H9 (cell line): ENCODE data around the gene ERCC6L. TPM values are rescaled to one million over a fixed set of nuclear protein-coding genes. Genes with fewer than 3 reads are reported as not detected.

Experiments
- DNase-seq: peaks from one replicate; pipeline ENCODE4 v3.0.0-alpha.2; 2017
- H2AFZ ChIP-seq: one replicate; pipeline ENCODE4 v1.6.1; 2013; ENCODE audit warnings: mild to moderate bottlenecking, low read length, control low read depth, moderate library complexity
- H2AK5ac ChIP-seq: 2 replicates; pipeline ENCODE4 v1.6.1; 2013; ENCODE audit warnings: low read length, control low read depth, mixed read lengths; ENCODE audit not compliant: insufficient read length
- H2BK120ac ChIP-seq: one replicate; pipeline ENCODE4 v1.6.1; 2013; ENCODE audit warnings: low read depth, mild to moderate bottlenecking, low read length, control low read depth, inconsistent platforms; ENCODE audit not compliant: poor library complexity, severe bottlenecking
- H2BK12ac ChIP-seq: 2 replicates; pipeline ENCODE4 v1.6.1; 2013; ENCODE audit warnings: low read length, control low read depth, mixed read lengths, low read depth; ENCODE audit not compliant: insufficient read length
- H2BK15ac ChIP-seq: 2 replicates; pipeline ENCODE4 v1.6.1; 2013; ENCODE audit warnings: low read depth, low read length, control low read depth
- H2BK20ac ChIP-seq: one replicate; pipeline ENCODE4 v1.6.1; 2013; ENCODE audit warnings: low read depth, mild to moderate bottlenecking, low read length, control low read depth, inconsistent platforms; ENCODE audit not compliant: poor library complexity, severe bottlenecking
- H2BK5ac ChIP-seq: 2 replicates; pipeline ENCODE4 v1.6.1; 2013; ENCODE audit warnings: low read length, control low read depth, mixed read lengths; ENCODE audit not compliant: insufficient read length
- H3K14ac ChIP-seq: 2 replicates; pipeline ENCODE4 v1.6.1; 2013; ENCODE audit warnings: low read length, control low read depth; ENCODE audit not compliant: insufficient read depth
- H3K18ac ChIP-seq: 2 replicates; pipeline ENCODE4 v1.6.1; 2013; ENCODE audit warnings: low read depth, mild to moderate bottlenecking, mixed read lengths, low read length, control low read depth; ENCODE audit not compliant: insufficient read length
- H3K23ac ChIP-seq: 2 replicates; pipeline ENCODE4 v1.6.1; 2013; ENCODE audit warnings: low read length, control low read depth, mixed read lengths, low read depth; ENCODE audit not compliant: insufficient read length
- H3K23me2 ChIP-seq: 2 replicates; pipeline ENCODE4 v1.6.1; 2013; ENCODE audit warnings: low read depth, mild to moderate bottlenecking, mixed read lengths, low read length, control low read depth; ENCODE audit not compliant: insufficient read length, poor library complexity, severe bottlenecking
- H3K27ac ChIP-seq: 2 replicates; pipeline ENCODE4 v1.5.1; 2013; ENCODE audit warnings: low read length, control low read depth, mixed read lengths, low read depth; ENCODE audit not compliant: insufficient read length
- H3K27me3 ChIP-seq: 2 replicates; pipeline ENCODE4 v1.6.1; 2013; ENCODE audit warnings: low read length, control low read depth, inconsistent platforms; ENCODE audit not compliant: insufficient read depth
- H3K4ac ChIP-seq: 2 replicates; pipeline ENCODE4 v1.6.1; 2013; ENCODE audit warnings: low read depth, mild to moderate bottlenecking, control low read depth, inconsistent platforms, low read length, moderate library complexity
- H3K4me1 ChIP-seq: 2 replicates; pipeline ENCODE4 v1.6.1; 2013; ENCODE audit warnings: low read length, control low read depth, inconsistent platforms; ENCODE audit not compliant: insufficient read depth
- H3K4me2 ChIP-seq: 2 replicates; pipeline ENCODE4 v1.6.1; 2013; ENCODE audit warnings: low read length, control low read depth, mixed read lengths; ENCODE audit not compliant: insufficient read length, insufficient read depth
- H3K56ac ChIP-seq: 2 replicates; pipeline ENCODE4 v1.6.1; 2013; ENCODE audit warnings: low read depth, mild to moderate bottlenecking, mixed read lengths, low read length, control low read depth; ENCODE audit not compliant: insufficient read length
- H3K79me1 ChIP-seq: 2 replicates; pipeline ENCODE4 v1.6.1; 2013; ENCODE audit warnings: low read depth, mild to moderate bottlenecking, moderate library complexity, low read length, control low read depth, inconsistent platforms; ENCODE audit not compliant: insufficient read depth, poor library complexity, severe bottlenecking
- H3K79me2 ChIP-seq: 2 replicates; pipeline ENCODE4 v1.6.1; 2013; ENCODE audit warnings: low read length, control low read depth, inconsistent platforms; ENCODE audit not compliant: insufficient read depth
- H3K9ac ChIP-seq: 2 replicates; pipeline ENCODE4 v1.6.1; 2013; ENCODE audit warnings: low read length, control low read depth, mixed read lengths; ENCODE audit not compliant: insufficient read length; ENCODE audit errors: extremely low read depth
- H3K9me3 ChIP-seq: one replicate; pipeline ENCODE4 v1.6.1; 2013; ENCODE audit warnings: low read depth, low read length, inconsistent platforms; ENCODE audit not compliant: control insufficient read depth
- H3T11ph ChIP-seq: one replicate; pipeline ENCODE4 v1.6.1; 2013; ENCODE audit warnings: mild to moderate bottlenecking, low read length, control low read depth, inconsistent platforms
- H4K20me1 ChIP-seq: one replicate; pipeline ENCODE4 v1.6.1; 2013; ENCODE audit not compliant: control insufficient read depth, insufficient read length, insufficient read depth
- H4K5ac ChIP-seq: 2 replicates; pipeline ENCODE4 v1.6.1; 2013; ENCODE audit warnings: low read depth, mild to moderate bottlenecking, mixed read lengths, low read length, control low read depth; ENCODE audit not compliant: insufficient read length
- H4K8ac ChIP-seq: replicated peaks from 2 replicates; pipeline ENCODE4 v1.6.1; 2013; ENCODE audit warnings: low read length, control low read depth, mixed read lengths, low read depth; ENCODE audit not compliant: insufficient read length
- H4K91ac ChIP-seq: 2 replicates; pipeline ENCODE4 v1.6.1; 2013; ENCODE audit warnings: low read depth, mild to moderate bottlenecking, moderate library complexity, mixed read lengths, low read length, control low read depth; ENCODE audit not compliant: insufficient read length
- H3K27ac Mint-ChIP-seq, 3 experiments: 2 replicates in 2 of 3; 3 replicates in 1 of 3; pipeline ENCODE4 v1.8.0; 2020 to 2021; ENCODE audit warnings: mixed read lengths in 3 of 3, mild to moderate bottlenecking in 1 of 3, moderate library complexity in 1 of 3
- H3K27me3 Mint-ChIP-seq: 2 replicates; pipeline ENCODE4 v1.8.0; 2021; ENCODE audit warnings: low read depth, mild to moderate bottlenecking, moderate library complexity, mixed read lengths
- H3K36me3 Mint-ChIP-seq, 3 experiments: 2 replicates in 2 of 3; 3 replicates in 1 of 3; pipeline ENCODE4 v1.8.0; 2020 to 2021; ENCODE audit warnings: low read depth in 3 of 3, mixed read lengths in 3 of 3; ENCODE audit not compliant: insufficient read depth in 1 of 3
- H3K4me1 Mint-ChIP-seq, 2 experiments: 2 replicates each; pipeline ENCODE4 v1.8.0; 2020; ENCODE audit warnings: mixed read lengths in 2 of 2
- H3K4me3 Mint-ChIP-seq, 2 experiments: 2 replicates in 1 of 2; 3 replicates in 1 of 2; pipeline ENCODE4 v1.8.0; 2020 to 2021; ENCODE audit warnings: mild to moderate bottlenecking in 2 of 2, mixed read lengths in 2 of 2, moderate library complexity in 1 of 2
- H3K9me3 Mint-ChIP-seq, 2 experiments: 2 replicates in 1 of 2; 3 replicates in 1 of 2; pipeline ENCODE4 v1.8.0; 2020; ENCODE audit warnings: mild to moderate bottlenecking in 2 of 2, mixed read lengths in 2 of 2, moderate library complexity in 1 of 2
- WGBS: extraction: QIAGEN DNeasy Blood & Tissue Kit; methylation state at CpG from one replicate; pipeline ENCODE4 v1.1.7; 2013; ENCODE audit warnings: missing lambda C conversion rate, low lambda C conversion rate, mixed read lengths; ENCODE audit not compliant: insufficient read length; ENCODE audit errors: extremely low coverage; 5-methylcytosine and 5-hydroxymethylcytosine counted together
- total RNA-seq: library from RNA; stranded (reverse); gene quantifications from 2 replicates; pipeline ENCODE4 v1.2.1, GENCODE V29; 2021
- TF ChIP-seq, protein P1 (sequence below): fragments of 200-600 bp; sonication (generic); conservative IDR thresholded peaks from 3 replicates; pipeline ENCODE4 v1.8.0; 2021; ENCODE audit warnings: antibody characterized with exemption, mild to moderate bottlenecking

ERCC6L gene
- total RNA-seq, 1 experiment from 2014 or later = 18.1 TPM

DNA sequence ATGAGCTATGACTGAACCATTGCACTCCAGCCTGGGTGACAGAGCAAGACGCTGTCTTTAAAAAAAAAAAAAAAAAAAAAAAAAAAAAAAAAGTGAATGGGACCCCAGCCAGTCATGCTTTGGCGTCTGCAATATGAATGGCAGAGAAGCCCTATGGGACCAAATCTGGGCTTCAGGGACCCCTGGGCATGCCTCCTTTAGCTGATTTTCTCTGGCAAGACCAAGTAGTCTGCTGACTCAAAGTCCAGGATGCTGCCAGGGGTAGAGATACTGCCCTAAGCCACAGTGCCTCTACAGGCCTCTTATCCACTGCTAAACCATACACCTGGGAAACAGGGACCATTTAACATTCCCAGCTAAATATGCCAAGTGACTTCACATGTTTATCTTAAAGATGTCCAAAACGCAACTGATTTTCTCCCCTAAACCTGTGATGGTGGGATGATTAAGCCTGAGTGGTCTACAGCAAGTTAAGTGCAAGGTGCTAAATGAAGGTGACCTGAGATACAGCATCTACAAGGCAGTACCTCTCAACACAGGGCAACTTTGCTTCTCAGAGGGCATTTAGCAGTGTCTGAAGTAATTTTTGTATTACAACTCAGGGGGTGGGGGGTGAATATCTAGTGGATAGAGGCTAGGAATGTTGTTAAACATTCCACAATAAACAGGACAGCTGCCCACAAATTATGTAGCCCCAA lies 32.4 kb upstream of the ERCC6L start:
- Histone ChIP-seq H2AFZ (no peak overlapping the region), H2BK15ac (no peak overlapping the region), H3K4me2 (no peak overlapping the region), H4K91ac (no peak overlapping the region), H2BK12ac (no peak overlapping the region), H3K4ac (no peak overlapping the region), H2AK5ac (no peak overlapping the region), H3K23ac (no peak overlapping the region), H3K14ac (no peak overlapping the region), H3K23me2 (no peaks in the 10 kb centered on the region), H4K8ac (no peak overlapping the region), H2BK20ac (no peak overlapping the region), H3K27ac (no peak overlapping the region), H3K9me3 (no peaks in the 10 kb centered on the region), H3K9ac (no peak overlapping the region), H3K18ac (no peak overlapping the region), H3T11ph (no peak overlapping the region), H4K5ac (no peak overlapping the region), H2BK120ac (no peak overlapping the region), H4K20me1 (no peaks in the 10 kb centered on the region), H3K4me1 (peaks cover 2% of the 10 kb centered on the region; the same call in 1 of the 2 replicates), H3K27me3 (no peaks in the 10 kb centered on the region), H3K56ac (no peak overlapping the region), H3K79me1 (peaks cover 5% of the 10 kb centered on the region), H2BK5ac (no peak overlapping the region), H3K79me2 (peaks cover under 1% of the 10 kb centered on the region; the same call in 1 of the 2 replicates)
- no peaks in the 10 kb centered on the region; a peak in 1 of 5 replicates for H3K9me3 Mint-ChIP-seq
- peaks cover 31 to 35% of the 10 kb centered on the region in 2 experiments for H3K4me1 Mint-ChIP-seq
- peak overlapping the region in 2 of 3 experiments; percentile 40 to 49; a peak in 2 of 7 replicates for H3K27ac Mint-ChIP-seq
- H3K27me3 Mint-ChIP-seq = no peaks in the 10 kb centered on the region
- WGBS = no CpG with 5 or more reads among the region's 3 CpGs
- no peak for DNase-seq
- 0 out of 5 replicates have a peak overlapping the region, but pooled peaks of 1 of the 2 experiments have one; percentile 49 for H3K4me3 Mint-ChIP-seq
- H3K36me3 Mint-ChIP-seq = peaks cover 73 to 89% (median 84%) of the 10 kb centered on the region in 3 experiments
- TF ChIP-seq, protein P1, sequence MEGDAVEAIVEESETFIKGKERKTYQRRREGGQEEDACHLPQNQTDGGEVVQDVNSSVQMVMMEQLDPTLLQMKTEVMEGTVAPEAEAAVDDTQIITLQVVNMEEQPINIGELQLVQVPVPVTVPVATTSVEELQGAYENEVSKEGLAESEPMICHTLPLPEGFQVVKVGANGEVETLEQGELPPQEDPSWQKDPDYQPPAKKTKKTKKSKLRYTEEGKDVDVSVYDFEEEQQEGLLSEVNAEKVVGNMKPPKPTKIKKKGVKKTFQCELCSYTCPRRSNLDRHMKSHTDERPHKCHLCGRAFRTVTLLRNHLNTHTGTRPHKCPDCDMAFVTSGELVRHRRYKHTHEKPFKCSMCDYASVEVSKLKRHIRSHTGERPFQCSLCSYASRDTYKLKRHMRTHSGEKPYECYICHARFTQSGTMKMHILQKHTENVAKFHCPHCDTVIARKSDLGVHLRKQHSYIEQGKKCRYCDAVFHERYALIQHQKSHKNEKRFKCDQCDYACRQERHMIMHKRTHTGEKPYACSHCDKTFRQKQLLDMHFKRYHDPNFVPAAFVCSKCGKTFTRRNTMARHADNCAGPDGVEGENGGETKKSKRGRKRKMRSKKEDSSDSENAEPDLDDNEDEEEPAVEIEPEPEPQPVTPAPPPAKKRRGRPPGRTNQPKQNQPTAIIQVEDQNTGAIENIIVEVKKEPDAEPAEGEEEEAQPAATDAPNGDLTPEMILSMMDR = no peak
